ENCODE data around the gene KLHL35.
"Not testable (repeated sequence)": the region's sequence is repeated elsewhere in the genome, so short reads cannot be mapped to it uniquely, and the experiment has no call there.

The KLHL35 gene

GRCh38 chr11:75422248-75423231 is 10.5 kb downstream of the KLHL35 start:
- FAIRE-seq, result no peak

DNA sequence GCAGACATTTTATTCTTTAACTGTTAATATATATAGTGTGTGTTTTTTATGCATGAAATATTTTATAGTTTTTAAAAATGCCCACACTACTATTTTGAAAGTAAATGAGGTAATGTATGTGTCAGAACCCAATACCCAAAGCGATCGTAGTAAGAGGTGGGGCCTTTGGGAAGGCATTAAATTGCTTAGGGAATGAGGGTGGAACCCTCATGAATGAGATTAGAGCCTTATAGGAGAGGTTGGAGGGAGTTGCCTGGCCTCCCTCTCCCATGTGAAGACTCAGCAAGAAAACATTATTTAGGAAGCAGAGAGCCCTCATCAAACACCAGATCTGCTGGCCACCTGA is 11.1 kb downstream of the KLHL35 start:
- FAIRE-seq, result no peak

DNA sequence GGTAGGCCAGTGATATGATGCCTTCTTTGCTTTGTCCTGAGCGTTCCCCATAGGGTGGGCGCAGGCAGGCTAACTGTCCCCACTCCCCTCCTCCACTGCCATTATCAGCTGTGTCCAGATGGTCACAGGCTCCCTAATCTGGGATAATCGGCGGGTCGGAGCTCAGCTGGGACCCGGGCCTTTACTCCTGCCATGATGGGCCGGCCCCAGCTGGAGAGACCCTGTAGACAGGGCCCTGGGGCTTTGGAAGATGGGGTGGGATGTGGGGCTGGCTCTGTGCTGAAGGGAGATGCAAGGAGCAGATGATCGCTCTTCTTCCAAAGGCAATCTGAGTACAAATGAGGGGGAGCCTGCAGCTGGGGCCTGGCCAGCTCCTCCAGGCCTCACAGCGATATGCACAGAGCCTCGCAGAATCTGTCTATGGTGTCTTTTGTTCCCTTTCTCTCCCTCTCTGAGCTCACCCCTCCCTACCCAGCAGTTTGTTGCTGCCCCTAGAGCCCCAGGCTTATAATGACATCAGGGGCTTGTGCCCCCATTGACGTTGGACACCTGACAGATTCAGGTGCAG is 11.9 kb downstream of the KLHL35 start:
- no peak for FAIRE-seq

GRCh38 chr11:75420224-75421034 is 12.6 kb downstream of the KLHL35 start:
- FAIRE-seq, result no peak

GRCh38 chr11:75413864-75414263 is 19.1 kb downstream of the KLHL35 start:
- FAIRE-seq, result no peak

GRCh38 chr11:75413146-75413545 is 19.9 kb downstream of the KLHL35 start:
- not testable (repeated sequence) for FAIRE-seq

GRCh38 chr11:75409971-75410370 is 23.0 kb downstream of the KLHL35 start:
- FAIRE-seq, result not testable (repeated sequence)

DNA sequence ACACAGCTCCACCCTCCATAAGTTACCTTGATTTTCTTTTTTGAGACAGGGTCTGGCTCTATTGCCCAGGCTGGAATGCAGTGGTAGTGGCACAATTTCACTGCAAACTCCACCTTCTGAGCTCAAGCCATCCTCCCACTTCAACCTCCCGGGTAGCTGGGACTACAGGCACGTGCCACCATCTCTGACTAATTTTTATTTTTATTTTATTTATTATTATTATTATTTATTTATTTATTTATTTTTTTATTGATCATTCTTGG is 24.1 kb downstream of the KLHL35 start:
- no peak for FAIRE-seq

- no peak for FAIRE-seq
Observed at GRCh38 chr11:75406338-75406777, 26.6 kb downstream of the KLHL35 start.

DNA sequence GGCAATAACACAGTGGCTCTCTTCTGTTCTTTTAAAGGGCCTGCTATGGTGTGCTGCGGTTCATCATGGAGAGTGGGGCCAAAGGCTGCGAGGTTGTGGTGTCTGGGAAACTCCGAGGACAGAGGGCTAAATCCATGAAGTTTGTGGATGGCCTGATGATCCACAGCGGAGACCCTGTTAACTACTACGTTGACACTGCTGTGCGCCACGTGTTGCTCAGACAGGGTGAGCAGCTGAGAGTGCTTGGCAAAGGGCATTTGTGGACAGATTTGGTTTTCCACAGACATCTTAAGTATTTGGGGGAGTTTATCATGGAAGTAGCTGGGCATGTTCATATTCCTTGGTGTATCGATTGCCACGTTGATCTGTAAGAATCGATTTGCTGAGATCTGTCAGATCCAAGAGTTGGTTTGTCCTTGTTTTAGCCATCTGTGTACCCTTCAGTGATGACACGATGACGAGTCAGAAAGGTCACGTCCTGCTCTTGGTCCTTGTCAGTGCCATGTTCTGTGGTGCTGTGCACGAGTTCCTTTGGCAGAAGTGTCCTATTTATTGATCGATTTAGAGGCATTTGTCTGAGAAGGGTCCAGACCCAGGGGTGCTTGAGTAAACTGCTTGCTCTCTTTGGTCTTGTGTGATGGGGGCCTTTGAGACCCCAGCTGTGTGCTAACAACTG is 28.9 kb downstream of the KLHL35 start:
- no peak for FAIRE-seq

GRCh38 chr11:75403037-75403436 is 30.0 kb downstream of the KLHL35 start:
- no peak for FAIRE-seq

- FAIRE-seq, result no peak
Observed at GRCh38 chr11:75402002-75402773, 30.8 kb downstream of the KLHL35 start.

- FAIRE-seq, result no peak
Observed at GRCh38 chr11:75400146-75400865, 32.7 kb downstream of the KLHL35 start.

DNA sequence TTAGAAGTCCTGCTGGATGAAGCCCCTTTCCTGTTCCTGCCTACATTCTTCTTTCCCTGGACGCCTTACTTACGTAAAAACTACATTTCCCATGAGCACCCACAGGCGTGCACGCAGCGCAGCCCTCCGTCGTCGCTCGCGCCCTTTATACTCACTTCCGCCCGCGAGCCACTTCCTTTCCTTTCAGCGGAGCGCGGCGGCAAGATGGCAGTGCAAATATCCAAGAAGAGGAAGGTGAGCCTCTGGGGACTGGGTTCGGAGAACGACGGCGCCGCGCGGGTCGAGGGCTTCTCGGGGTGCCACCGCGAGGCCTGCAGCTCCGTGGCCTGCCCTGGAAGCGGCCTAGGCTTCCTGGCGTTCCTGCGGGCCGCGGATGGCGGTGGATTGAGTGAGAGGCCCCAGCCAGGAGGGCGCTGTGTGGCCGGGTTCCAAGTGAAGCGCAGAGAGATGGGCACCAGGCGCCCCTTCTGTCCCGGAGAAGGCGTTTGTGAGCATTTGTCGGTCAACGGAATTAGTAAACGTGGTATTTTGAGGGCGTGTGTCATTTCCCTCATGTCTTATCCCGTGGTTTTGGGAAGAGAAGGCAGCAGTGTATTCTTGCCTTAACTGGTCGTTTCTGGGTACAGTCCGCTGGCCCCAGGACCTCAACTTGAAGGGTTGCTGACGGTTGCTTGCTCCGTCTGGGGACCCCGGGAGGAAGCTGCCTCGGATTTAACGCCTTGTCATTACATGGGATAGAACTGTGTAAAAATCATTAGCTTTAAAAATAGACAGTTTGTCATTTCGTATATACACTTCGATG is 33.5 kb downstream of the KLHL35 start, which contains the start of gene RPS3:
Gene RPS3 (plus strand): TSS at position 175 of the 802 bp plus-strand sequence. CDS start 30 bp downstream, at position 205.
- peak; percentile 39 for FAIRE-seq

- no peak for FAIRE-seq
Observed at GRCh38 chr11:75398906-75399305, 34.1 kb downstream of the KLHL35 start.

GRCh38 chr11:75394085-75394840 is 38.7 kb downstream of the KLHL35 start:
- no peak for FAIRE-seq

- no peak for FAIRE-seq
Observed at GRCh38 chr11:75389925-75390324, 43.1 kb downstream of the KLHL35 start.

DNA sequence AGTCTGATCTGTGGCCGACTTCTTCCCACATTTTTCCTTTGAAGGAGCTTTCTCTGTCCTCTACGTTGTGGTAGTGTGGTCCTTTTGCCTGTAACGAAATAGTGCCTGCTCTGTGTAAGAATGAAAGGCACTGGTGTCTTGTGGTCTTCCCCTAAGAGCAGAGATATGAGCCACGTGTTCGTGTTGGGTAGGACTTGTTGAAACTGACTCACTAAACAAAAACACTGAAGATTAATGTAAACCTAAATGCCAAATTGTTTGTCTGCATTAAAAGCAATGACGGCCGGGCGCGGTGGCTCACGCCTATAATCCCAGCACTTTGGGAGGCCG is 43.8 kb downstream of the KLHL35 start:
- no peak for FAIRE-seq

- FAIRE-seq, result peak; percentile 73
Observed at GRCh38 chr11:75388386-75389275, 44.4 kb downstream of the KLHL35 start.

Measured in TTC549 (cell line).